ENCODE results near the gene P4HTM.
A peak's percentile ranks its signal among the peaks of the same experiment; 100 is the strongest.

The P4HTM gene

GRCh38 chr3:48989796-48990635 is at the start of gene P4HTM:
Gene P4HTM, plus strand, starts transcription at chr3:48990241. Its CDS starts 16 bp downstream, at chr3:48990257.
- peak; percentile 53 for DNase-seq

GRCh38 chr3:48945432-48945831 is 44.6 kb upstream of the P4HTM start:
- no peak for DNase-seq

GRCh38 chr3:48945891-48946549 is 44.0 kb upstream of the P4HTM start:
- no peak for DNase-seq

DNA sequence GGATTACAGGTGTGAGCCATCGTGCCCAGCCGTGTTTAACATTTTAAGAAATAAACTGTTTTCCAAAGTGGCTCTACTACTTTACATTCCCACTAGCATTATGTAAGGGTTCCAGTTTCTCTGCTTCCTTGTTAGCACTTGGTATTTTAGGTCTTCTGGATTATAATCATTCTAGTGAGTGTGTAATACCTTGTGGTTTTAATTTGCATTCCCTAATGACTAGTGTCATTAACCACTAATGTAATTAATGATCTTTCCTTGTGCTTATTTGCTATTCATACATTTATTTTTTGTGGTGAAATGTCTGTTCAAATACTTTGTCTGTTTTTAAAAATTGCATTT is 40.7 kb upstream of the P4HTM start:
- no peak for DNase-seq

GRCh38 chr3:48950051-48950450 is 40.0 kb upstream of the P4HTM start:
- no peak for DNase-seq

- DNase-seq: no peak
Observed at GRCh38 chr3:48951764-48952163, 38.3 kb upstream of the P4HTM start.

GRCh38 chr3:48952510-48953118 is 37.4 kb upstream of the P4HTM start:
- DNase-seq: peak; percentile 5

GRCh38 chr3:48957006-48957705 is 32.9 kb upstream of the P4HTM start:
- DNase-seq: no peak

DNA sequence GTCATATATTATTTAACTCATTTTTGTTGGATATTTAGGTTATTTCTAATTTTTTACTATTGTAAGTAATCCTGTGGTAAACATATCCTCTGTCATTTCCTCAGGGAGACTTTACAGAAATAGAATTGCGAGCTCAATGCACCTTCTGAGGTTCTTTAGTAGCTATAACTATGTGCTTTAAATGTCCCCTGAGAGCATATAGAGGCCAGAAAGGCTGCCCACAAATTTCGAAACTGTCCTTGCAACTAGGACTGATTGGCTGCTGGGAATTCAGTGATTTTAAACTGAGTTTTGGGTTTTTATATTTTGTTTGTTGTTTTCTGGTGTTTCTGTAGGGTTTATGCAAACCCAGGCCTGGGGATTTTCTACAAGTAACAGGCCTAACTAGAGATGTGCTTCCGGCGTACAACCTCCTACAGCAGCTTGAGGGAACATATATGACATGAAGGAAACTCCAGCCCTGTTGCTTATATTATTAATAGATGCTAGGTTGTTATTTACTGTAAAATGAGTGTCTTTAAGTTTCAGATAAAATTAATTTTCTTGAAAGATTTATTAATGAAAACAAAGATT is 29.1 kb upstream of the P4HTM start:
- DNase-seq: no peak

GRCh38 chr3:48962340-48962739 is 27.7 kb upstream of the P4HTM start:
- DNase-seq: no peak

DNA sequence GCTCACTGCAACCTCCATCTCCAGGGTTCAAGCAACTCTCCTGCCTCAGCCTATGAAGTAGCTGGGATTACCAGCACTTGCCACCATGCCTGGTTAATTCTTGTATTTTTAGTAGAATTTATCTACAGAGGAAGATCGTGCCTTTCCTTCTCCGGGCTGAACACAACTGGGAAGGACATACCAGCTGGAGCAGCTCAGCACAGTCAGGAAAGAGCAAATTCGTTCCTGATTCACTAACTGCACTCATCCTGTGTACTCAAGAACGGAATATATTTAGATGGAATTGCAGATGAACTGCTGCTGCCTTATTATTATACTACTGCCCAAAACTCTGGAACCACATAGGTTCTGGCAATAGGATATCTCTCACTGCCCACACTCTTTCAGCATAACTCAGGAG is 27.1 kb upstream of the P4HTM start:
- DNase-seq: no peak

- DNase-seq: no peak
Observed at GRCh38 chr3:48963591-48963990, 26.4 kb upstream of the P4HTM start.

GRCh38 chr3:48966367-48966766 is 23.7 kb upstream of the P4HTM start:
- DNase-seq: no peak

- no peak for DNase-seq
Observed at GRCh38 chr3:48966876-48967361, 23.1 kb upstream of the P4HTM start.

DNA sequence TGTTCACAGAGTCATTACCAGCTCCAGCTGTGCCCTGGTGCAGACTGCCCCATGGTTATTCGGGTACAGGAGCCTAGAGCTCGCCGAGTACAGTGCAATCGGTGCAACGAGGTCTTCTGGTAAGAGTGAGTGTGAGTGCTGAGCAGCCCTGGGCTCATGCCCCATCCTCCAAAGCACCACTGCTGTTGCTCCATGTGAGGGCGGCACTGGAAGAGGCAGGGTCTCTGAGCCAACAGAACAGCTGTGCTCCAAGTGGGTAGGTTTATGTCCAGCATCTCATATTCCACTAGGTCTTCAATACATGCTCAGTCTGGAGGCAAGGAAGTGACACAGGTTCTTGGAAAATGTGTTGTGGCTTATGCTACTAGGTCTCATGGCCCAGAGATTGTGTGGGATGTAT is 19.5 kb upstream of the P4HTM start:
- DNase-seq: no peak

DNA sequence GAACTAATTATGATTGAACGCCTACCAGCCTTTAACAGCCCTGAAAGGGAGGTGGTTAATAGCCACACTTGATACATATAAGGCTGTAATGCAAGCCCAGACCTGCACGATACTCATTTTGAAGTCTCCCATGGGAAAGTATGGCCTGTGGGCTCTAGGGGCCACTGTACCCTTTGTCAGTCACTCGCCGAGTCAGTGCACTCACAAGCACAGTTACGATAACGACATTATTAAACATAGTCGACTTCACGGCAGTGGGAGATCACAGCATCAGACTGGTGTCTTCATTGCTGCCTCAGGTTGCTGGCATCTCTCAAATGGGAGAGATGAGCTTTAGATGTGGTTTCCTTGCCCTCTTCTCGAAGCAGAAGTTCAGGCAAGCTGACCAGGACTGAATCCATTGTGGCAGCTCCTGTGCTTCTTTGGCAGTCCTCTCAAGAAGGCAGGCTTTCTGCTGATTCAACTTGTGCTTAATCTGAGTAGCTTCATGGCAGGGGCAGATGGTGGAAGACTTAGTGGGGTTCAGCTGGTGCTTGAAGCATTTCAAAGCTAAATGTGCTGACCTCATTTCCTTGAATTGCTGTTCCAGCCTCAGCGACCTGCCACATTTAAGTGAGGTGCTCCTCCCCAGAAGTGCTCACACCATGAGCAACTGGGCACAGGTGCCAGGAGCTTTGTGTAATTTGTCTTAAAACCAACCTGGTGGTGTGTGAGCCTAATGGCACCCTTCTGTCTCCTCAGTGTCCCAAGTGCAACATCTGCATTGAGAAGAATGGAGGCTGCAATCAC is 15.8 kb upstream of the P4HTM start:
- no peak for DNase-seq

- DNase-seq: no peak
Observed at GRCh38 chr3:48979451-48979850, 10.6 kb upstream of the P4HTM start.

GRCh38 chr3:48980295-48980694 is 9.7 kb upstream of the P4HTM start:
- DNase-seq: no peak

DNA sequence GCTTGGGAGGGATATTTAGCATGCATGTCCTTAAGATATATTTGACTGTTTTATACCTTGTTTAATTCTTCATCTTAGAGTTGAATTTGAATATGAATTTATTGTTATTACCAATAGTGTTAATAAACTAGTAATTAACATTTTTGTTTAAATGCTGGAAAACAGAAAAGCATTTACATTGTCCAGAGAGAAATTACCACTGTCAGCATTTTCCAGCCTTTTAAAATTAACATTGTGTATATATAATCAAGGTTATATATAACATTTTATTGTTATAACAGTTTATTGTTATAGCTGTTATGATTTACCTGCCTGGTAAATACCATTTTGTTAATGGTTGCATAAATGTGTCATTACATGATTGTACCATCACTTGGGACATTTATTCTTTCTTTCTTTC is 8.0 kb upstream of the P4HTM start:
- DNase-seq: no peak

DNA sequence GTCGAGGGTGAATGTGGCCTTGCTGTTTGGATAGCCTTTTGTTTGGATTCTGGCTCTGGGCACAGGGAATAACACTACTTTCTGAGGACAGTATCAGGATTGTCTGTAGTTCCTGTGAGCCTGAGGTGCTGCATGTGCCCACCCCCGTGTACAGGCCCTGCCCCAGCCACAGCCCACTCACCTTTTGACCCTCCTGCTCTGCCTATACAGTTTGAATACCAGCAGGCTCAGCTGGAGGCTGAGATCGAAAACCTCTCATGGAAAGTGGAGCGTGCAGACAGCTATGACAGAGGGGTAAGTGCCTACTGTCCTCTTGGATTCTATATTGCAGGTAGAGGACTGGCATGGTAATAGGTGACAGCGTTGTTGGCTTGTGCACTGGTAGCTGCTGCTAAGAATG is 7.4 kb upstream of the P4HTM start:
- no peak for DNase-seq

DNA sequence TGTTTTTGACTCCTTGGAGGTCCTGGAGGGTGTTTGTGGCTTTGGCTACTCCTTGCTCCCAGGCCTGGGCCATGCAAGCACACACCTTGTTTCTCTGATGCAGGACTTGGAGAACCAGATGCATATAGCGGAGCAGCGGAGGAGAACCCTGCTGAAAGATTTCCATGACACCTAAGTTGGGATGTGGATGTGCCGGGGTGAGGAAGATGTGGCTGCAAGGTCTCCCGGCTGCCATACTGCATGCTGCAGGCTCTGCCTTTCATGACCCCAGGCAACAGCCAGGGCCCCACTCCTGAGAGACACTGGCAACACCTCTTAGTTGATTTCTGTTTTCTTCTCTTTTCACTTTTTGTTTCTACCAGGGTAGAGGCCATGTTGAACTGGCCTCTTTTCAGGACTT is 6.9 kb upstream of the P4HTM start:
- no peak for DNase-seq

GRCh38 chr3:48984663-48985062 is 5.4 kb upstream of the P4HTM start:
- DNase-seq: no peak
